SK-N-SH (cell line): ENCODE data around the gene AMMECR1L. TPM values are rescaled to one million over a fixed set of nuclear protein-coding genes. Genes with fewer than 3 reads are reported as not detected.

ENCODE experiments used
- CTCF ChIA-PET: fragments of 300-600, 350-600 bp; formaldehyde crosslinking; extraction: SDS; loops from one replicate; lab custom pipeline; 2021; lab: Yijun Ruan, JAX
- POLR2A ChIA-PET: fragments of 350-600 bp; sonication (Branson Sonifier 250); formaldehyde crosslinking; extraction: SDS; loops from one replicate; lab custom pipeline; 2020; ENCODE audit warnings: antibody characterized with exemption, inconsistent platforms; lab: Yijun Ruan, JAX
- DNase-seq: peaks from one replicate; pipeline ENCODE4 v3.0.0; 2012
- H2AFZ ChIP-seq: fragments of 200-600 bp; sonication (generic); 2 replicates; pipeline ENCODE4 v1.8.1; 2016; ENCODE audit warnings: antibody characterized with exemption, mild to moderate bottlenecking, low read depth
- H3F3A ChIP-seq: fragments of 200-600 bp; sonication (generic); replicated peaks from 2 replicates; pipeline ENCODE3; 2016; ENCODE audit warnings: antibody characterized with exemption, mild to moderate bottlenecking; ENCODE audit not compliant: insufficient read depth
- H3K27ac ChIP-seq, 2 experiments: fragments of 200-500 bp in 1 of 2; fragments of 200-600 bp in 1 of 2; sonication (Bioruptor generic) in 1 of 2; sonication (generic), shearing (Covaris generic) in 1 of 2; 2 replicates each; pipeline versions ENCODE4 v1.5.1 to v1.6.1; 2014 to 2016; ENCODE audit warnings: low read depth in 2 of 2, inconsistent platforms in 1 of 2, low read length in 1 of 2, mild to moderate bottlenecking in 1 of 2, mixed read lengths in 1 of 2
- H3K27me3 ChIP-seq: fragments of 200-600 bp; sonication (generic), shearing (Covaris generic); 2 replicates; pipeline ENCODE4 v1.6.1; 2016; ENCODE audit warnings: mixed run types; ENCODE audit not compliant: insufficient read depth
- H3K36me3 ChIP-seq, 2 experiments: fragments of 200-500 bp in 1 of 2; fragments of 200-600 bp in 1 of 2; sonication (Bioruptor generic) in 1 of 2; sonication (generic) in 1 of 2; replicated peaks in 1 of 2; 2 replicates each; pipeline versions ENCODE3 to v1.5.1; 2014 to 2016; ENCODE audit warnings: low read length in 1 of 2, mild to moderate bottlenecking in 1 of 2; ENCODE audit not compliant: insufficient read depth in 2 of 2, control insufficient read depth in 1 of 2
- H3K4me1 ChIP-seq, 2 experiments: fragments of 200-500 bp in 1 of 2; fragments of 200-600 bp in 1 of 2; sonication (Bioruptor generic) in 1 of 2; sonication (generic), shearing (Covaris generic) in 1 of 2; 2 replicates each; pipeline versions ENCODE4 v1.5.1 to v1.6.1; 2014 to 2016; ENCODE audit warnings: low read depth in 1 of 2, low read length in 1 of 2, mixed run types in 1 of 2; ENCODE audit not compliant: insufficient read depth in 2 of 2, control insufficient read depth in 1 of 2
- H3K4me2 ChIP-seq: fragments of 200-600 bp; sonication (generic), shearing (Covaris generic); 2 replicates; pipeline ENCODE4 v1.6.1; 2017; ENCODE audit warnings: mixed run types
- H3K4me3 ChIP-seq, 2 experiments: fragments of 200-500 bp in 1 of 2; fragments of 200-600 bp in 1 of 2; sonication (Bioruptor generic) in 1 of 2; sonication (generic), shearing (Covaris generic) in 1 of 2; 2 replicates each; pipeline versions ENCODE4 v1.5.1 to v1.8.1; 2014 to 2016; ENCODE audit warnings: low read depth in 2 of 2, inconsistent platforms in 1 of 2, low read length in 1 of 2, mild to moderate bottlenecking in 1 of 2, mixed read lengths in 1 of 2, moderate library complexity in 1 of 2
- H3K79me2 ChIP-seq: fragments of 200-600 bp; sonication (generic); 2 replicates; pipeline ENCODE4 v1.8.1; 2017; ENCODE audit warnings: mild to moderate bottlenecking; ENCODE audit not compliant: insufficient read depth
- H3K9ac ChIP-seq: fragments of 200-600 bp; sonication (generic); 2 replicates; pipeline ENCODE4 v1.6.1; 2017; ENCODE audit warnings: mixed run types
- H3K9me2 ChIP-seq: fragments of 200-600 bp; sonication (generic); 2 replicates; pipeline ENCODE4 v1.6.1; 2017; ENCODE audit warnings: mixed run types
- H3K9me3 ChIP-seq: fragments of 200-600 bp; sonication (generic); 2 replicates; pipeline ENCODE4 v1.6.1; 2017; ENCODE audit warnings: mixed run types, mild to moderate bottlenecking, moderate library complexity
- H4K20me1 ChIP-seq: fragments of 200-600 bp; sonication (generic); 2 replicates; pipeline ENCODE4 v1.6.1; 2017; ENCODE audit warnings: mild to moderate bottlenecking, mixed run types; ENCODE audit not compliant: insufficient read depth
- ELF1 ChIP-seq: IDR thresholded peaks from 2 replicates; pipeline ENCODE4 v1.4.0; 2012
- EZH2phosphoT487 ChIP-seq: fragments of 200-600 bp; sonication (generic); IDR thresholded peaks from 2 replicates; pipeline ENCODE4 v1.6.1; 2017; ENCODE audit warnings: low read depth, mixed run types, mild to moderate bottlenecking, antibody characterized with exemption, moderate library complexity, borderline replicate concordance
- FOSL2 ChIP-seq: IDR thresholded peaks from 2 replicates; pipeline ENCODE4 v1.4.0; 2012; ENCODE audit warnings: low read depth, mild to moderate bottlenecking, moderate library complexity, borderline replicate concordance
- FOXJ3 ChIP-seq: sonication (generic); formaldehyde crosslinking; IDR thresholded peaks from 2 replicates; pipeline ENCODE4 v1.5.1; 2020; ENCODE audit warnings: mild to moderate bottlenecking, missing genetic modification reagents
- NFIC ChIP-seq: IDR thresholded peaks from 2 replicates; pipeline ENCODE4 v1.4.0; 2012; ENCODE audit warnings: borderline replicate concordance
- POLR2AphosphoS5 ChIP-seq: IDR thresholded peaks from 2 replicates; pipeline ENCODE4 v1.6.1; 2012; ENCODE audit warnings: low read depth, low read length
- REST ChIP-seq: IDR thresholded peaks from 2 replicates; pipeline ENCODE4 v1.6.1; 2012; ENCODE audit warnings: mild to moderate bottlenecking, low read depth, low read length, moderate library complexity
- RFX5 ChIP-seq: IDR thresholded peaks from 2 replicates; pipeline ENCODE4 v1.6.1; 2012; ENCODE audit warnings: mild to moderate bottlenecking, improper control_type of control experiment, low read length
- SIN3A ChIP-seq: IDR thresholded peaks from 2 replicates; pipeline ENCODE4 v1.6.1; 2012; ENCODE audit warnings: low read depth, mild to moderate bottlenecking, low read length, moderate library complexity, borderline replicate concordance
- TAF1 ChIP-seq: IDR thresholded peaks from 2 replicates; pipeline ENCODE4 v1.6.1; 2012; ENCODE audit warnings: low read depth, mild to moderate bottlenecking, low read length, moderate library complexity, borderline replicate concordance
- TEAD4 ChIP-seq: IDR thresholded peaks from 2 replicates; pipeline ENCODE4 v1.4.0; 2012; ENCODE audit warnings: mild to moderate bottlenecking, borderline replicate concordance; ENCODE audit not compliant: insufficient read depth
- USF1 ChIP-seq: IDR thresholded peaks from 2 replicates; pipeline ENCODE4 v1.4.0; 2012; ENCODE audit warnings: low read depth, borderline replicate concordance
- polyA plus RNA-seq, 3 experiments: library from polyadenylated mRNA; depleted of rRNA; stranded (reverse); fragments of >200 nt; gene quantifications; 2 replicates each; pipeline ENCODE4 v1.2.3, GENCODE V29; 2012
- TF ChIP-seq, protein P1 (sequence below): IDR thresholded peaks from 2 replicates; pipeline ENCODE4 v1.4.0; 2012; ENCODE audit warnings: low read depth, borderline replicate concordance
- TF ChIP-seq, protein P2 (sequence below): fragments of 200-600 bp; sonication (generic); IDR thresholded peaks from 2 replicates; pipeline ENCODE4 v1.6.1; 2017; ENCODE audit warnings: antibody characterized with exemption, mild to moderate bottlenecking, moderate library complexity

The AMMECR1L gene
- polyA plus RNA-seq, 1 of the 3 experiments (the other 2 are of a cell fraction): 11.0 TPM

DNA sequence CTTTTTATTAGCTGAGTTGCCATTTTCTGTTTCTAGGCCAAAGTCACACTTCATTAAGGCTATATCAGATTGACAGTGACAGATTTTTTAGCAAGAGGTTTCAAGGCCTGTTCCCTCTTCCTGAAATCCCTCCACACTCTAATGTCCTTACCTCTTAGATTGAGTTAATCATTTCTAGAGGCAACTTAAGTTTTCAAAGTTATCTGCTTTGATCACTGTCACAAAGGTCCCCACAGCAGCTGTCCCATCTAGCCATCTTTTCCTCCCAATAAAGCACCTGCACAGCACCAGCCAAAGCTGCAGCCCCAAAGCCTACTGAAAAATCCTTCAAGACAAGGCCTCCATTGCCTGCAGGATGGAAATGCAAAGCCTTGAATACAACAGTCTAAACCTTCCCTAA lies 13.4 kb downstream of the AMMECR1L start:
- peaks cover 33 to 50% of the 10 kb centered on the region in 2 experiments for H3K36me3 ChIP-seq
- no peak overlapping the region for H3K9ac ChIP-seq
- H3K4me2 ChIP-seq: no peak overlapping the region
- H3K9me2 ChIP-seq: no peaks in the 10 kb centered on the region
- POLR2A ChIA-PET: no interaction called here
- TF ChIP-seq, protein P1, sequence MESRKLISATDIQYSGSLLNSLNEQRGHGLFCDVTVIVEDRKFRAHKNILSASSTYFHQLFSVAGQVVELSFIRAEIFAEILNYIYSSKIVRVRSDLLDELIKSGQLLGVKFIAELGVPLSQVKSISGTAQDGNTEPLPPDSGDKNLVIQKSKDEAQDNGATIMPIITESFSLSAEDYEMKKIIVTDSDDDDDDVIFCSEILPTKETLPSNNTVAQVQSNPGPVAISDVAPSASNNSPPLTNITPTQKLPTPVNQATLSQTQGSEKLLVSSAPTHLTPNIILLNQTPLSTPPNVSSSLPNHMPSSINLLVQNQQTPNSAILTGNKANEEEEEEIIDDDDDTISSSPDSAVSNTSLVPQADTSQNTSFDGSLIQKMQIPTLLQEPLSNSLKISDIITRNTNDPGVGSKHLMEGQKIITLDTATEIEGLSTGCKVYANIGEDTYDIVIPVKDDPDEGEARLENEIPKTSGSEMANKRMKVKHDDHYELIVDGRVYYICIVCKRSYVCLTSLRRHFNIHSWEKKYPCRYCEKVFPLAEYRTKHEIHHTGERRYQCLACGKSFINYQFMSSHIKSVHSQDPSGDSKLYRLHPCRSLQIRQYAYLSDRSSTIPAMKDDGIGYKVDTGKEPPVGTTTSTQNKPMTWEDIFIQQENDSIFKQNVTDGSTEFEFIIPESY: no peak
- TF ChIP-seq REST (no peak), RFX5 (no peak), TEAD4 (no peak), SIN3A (no peak), FOSL2 (no peak), EZH2phosphoT487 (no peak), NFIC (no peak), ELF1 (no peak), TAF1 (no peak), POLR2AphosphoS5 (no peak), FOXJ3 (no peak), USF1 (no peak)
- TF ChIP-seq, protein P2, sequence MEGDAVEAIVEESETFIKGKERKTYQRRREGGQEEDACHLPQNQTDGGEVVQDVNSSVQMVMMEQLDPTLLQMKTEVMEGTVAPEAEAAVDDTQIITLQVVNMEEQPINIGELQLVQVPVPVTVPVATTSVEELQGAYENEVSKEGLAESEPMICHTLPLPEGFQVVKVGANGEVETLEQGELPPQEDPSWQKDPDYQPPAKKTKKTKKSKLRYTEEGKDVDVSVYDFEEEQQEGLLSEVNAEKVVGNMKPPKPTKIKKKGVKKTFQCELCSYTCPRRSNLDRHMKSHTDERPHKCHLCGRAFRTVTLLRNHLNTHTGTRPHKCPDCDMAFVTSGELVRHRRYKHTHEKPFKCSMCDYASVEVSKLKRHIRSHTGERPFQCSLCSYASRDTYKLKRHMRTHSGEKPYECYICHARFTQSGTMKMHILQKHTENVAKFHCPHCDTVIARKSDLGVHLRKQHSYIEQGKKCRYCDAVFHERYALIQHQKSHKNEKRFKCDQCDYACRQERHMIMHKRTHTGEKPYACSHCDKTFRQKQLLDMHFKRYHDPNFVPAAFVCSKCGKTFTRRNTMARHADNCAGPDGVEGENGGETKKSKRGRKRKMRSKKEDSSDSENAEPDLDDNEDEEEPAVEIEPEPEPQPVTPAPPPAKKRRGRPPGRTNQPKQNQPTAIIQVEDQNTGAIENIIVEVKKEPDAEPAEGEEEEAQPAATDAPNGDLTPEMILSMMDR: no peak
- TF ChIP-seq, all 33 proteins: peak for 0
- Histone ChIP-seq H3K79me2 (peaks cover 91% of the 10 kb centered on the region), H3K27ac (no peak overlapping the region), H3K4me3 (no peak overlapping the region), H3K9me3 (no peaks in the 10 kb centered on the region), H3K27me3 (no peaks in the 10 kb centered on the region), H4K20me1 (peaks cover 59% of the 10 kb centered on the region), H3F3A (no peaks in the 10 kb centered on the region), H2AFZ (no peak overlapping the region), H3K4me1 (no peaks in the 10 kb centered on the region)
- CTCF ChIA-PET: interaction anchor here (1.5 to 3.0 kb wide), 2 partner anchors 10 to 14 kb away, joined by 5 to 11 read pairs; partner anchors contain the start of gene POLR2D
- DNase-seq: no peak
